K562 treated with DMSO at 1 percent for 12 hours (cell line): ENCODE data around the gene ALAD. TPM values are rescaled to one million over a fixed set of nuclear protein-coding genes. Genes with fewer than 3 reads are reported as not detected.

Experiments
- total RNA-seq: library from RNA; unstranded; fragments of 300-600 nt; gene quantifications from 2 replicates; pipeline ENCODE4 v1.2.3, GENCODE V29; 2022; ENCODE audit not compliant: insufficient read depth

The ALAD gene
- total RNA-seq = 24.0 and 59.9 TPM in 2 replicates

DNA sequence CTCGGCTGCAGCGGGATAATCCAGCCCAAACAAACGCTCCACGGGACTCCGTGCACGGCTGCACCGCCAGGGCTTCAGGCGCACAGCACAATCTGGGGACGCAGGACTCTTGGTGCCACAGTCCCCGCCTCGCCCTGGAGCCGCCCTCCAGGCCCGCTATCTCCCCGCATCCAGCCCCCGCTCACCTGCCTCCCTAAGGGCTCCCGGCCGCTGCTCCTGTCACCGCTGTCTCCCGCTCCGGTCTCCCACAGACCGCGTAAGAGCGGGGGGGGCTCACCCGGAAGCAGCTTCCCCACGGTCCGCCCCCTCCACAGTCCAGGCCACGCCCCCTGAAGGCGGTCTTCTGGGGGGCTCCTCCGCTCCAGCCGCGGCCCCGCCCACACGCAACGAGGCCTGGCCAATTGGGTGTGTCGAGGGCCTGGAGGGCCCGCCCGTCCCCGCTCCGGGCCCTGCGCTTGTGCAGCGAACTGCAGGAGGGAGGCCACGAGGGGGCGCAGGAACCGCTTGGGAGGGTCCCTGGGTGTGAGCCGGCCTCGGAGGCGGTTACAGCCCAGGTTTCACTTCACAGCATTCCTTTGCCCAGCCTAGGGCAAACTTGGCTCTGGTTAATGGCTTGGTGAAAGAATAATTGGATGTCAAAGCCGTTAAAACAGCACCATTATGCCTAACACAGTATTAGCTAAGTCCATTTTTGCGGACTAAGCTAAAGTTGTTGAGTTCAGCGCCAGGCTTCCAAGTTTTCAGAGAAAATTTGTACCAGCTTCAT lies at the start of gene ALAD:
ALAD (minus strand) TSS at position 258 of the 766 bp plus-strand sequence. CDS start 7,725 bp downstream, outside the sequence.

DNA sequence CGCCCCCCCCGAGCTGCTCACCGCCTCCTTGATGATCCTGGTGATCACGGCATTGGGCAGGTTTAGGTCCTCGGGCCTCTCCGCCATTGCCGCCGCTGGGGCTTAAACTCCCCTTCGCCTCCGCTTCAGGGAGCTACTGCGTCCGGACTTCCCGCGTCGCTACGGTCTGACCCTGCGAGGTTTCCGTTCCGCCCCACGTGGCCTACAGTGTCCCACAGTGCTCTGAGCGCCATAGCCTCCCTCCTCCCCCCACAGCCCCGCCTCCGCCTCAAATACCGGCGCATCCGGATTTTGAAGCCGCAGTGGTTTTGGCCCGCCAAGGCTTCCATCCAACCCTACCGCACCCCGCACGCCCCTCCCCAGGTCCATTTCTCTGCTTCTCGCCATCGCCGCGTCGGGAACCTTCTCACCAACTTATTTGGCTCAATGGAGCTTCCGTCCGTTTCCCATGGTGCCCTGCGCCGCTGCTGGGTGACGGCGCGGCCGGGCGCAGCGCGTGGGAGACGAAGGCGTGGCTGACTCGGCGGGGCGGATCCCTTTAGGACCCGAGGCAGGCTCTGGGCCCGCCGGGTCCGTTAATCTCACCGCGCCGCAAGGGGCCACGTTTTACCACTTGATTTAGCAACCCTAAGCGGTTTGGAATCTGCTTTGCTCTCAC lies 9.3 kb upstream of the ALAD start, which contains the start of the genes C9orf43 and POLE3:
C9orf43 (plus strand) TSS at position 541 of the 658 bp plus-strand sequence. CDS start 2,747 bp downstream, outside the sequence.
POLE3 (minus strand) TSS at position 469 of the 658 bp plus-strand sequence; CDS start at position 87, 382 bp downstream.

DNA sequence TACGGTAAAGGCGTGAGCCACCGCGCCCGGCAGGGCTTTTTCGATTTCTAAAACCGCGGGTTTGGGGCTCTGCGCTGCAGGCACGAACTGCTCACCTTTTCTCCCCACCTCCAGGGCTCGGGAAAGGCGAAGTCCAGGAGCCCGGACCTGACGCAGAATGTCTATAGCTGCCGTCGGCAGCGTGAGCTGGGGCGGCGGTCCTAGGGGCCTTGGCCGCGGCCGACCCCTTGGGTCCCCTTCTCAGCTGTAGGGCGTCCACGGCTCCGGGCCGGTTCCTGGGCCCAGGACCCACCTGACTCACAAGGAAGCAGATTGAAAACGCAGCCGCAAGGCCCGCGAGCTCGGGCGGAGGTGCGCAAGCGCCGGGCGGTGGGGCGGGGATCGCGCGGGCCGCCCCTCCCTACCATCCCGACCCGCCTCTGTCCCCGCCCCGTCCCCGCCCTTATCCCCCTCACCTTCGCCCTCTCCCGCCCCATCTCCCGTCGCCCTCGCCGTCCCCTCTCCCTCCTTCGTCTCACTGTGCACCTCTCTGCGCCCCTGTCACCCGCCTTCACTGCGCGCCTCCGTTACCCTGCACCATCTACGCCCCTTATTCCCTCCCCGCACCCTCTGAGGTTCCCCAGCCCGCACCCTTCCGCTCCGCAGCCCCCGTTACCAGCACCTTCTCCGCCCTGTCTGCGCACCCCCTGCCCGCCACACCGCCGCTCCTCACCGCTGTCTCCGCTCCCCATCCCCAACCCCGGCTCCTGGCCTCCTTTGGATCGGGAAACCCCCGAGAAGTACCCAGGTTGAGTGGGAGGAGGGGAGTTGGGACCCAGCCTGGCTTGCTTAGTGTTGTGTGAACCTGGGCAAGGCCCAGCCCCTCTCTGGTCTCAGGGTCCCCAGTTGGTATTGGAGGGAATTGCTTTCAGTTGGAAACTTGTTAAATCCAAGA lies 24.2 kb downstream of the ALAD start, which contains the start of gene HDHD3:
HDHD3 (minus strand) TSS at position 353 of the 934 bp plus-strand sequence. CDS start 2,632 bp downstream, outside the sequence.

DNA sequence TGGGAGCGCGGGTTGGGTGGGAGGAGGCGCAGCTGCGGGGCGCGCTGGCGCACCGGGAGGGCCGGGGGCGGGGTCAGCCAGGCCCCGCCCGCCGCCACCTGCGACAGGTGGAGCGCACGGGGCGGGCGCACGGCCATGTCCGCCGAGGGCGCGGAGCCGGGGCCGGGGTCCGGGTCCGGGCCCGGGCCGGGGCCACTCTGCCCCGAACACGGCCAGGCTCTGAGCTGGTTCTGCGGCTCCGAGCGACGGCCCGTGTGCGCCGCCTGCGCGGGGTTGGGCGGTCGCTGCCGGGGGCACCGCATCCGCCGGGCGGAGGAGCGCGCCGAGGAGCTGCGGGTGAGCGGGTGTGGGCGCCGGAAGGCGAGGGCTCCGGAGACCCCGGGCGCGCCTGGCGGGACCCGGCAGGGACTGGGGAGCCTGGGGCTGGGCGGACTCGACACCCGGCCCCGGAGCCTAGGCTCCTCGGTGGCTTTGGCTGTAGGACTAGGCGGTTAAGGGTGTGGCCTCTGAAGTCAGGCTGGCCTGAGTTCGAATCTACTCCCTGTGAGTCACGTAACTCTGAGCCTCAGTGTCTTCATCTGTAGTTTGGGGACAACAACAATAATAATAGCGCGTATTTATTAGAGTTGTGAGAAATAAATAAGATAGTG lies 51.5 kb downstream of the ALAD start, which contains the start of gene BSPRY:
BSPRY (plus strand) TSS at position 97 of the 650 bp plus-strand sequence; CDS start at position 136, 39 bp downstream.

DNA sequence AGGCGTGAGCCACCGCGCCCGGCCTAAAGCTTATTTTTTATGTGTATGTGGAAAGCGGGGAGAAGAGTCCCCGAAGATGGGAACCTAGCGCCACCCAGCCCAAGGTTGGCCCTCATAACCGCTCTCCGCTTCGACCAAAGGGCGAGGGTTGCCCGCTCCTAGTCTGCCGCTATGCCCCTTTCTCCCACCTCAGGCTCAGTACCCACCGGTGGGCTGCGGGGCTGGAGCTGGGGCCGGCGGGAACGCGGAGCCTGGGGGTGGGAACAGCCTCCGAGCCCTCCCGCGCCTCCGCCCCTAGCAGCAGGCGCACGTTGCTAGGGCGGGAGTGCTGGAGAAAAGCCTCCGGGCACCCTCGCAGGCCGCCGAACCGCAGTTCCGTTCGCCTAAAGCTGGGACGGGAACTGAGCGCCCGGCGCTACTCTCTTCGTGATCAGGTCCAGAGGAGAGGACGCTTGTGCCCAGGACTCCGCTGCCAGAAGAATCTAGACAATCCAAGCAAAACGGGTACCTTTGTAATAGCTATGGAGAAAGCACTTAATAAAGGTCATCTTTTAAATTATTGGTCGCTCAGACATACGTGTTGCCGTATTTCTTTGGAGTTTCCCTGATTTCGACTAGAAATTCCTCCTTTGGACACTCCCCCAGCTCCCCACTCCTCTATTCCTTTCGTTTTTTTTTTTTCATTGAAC lies 60.9 kb downstream of the ALAD start, which contains the start of gene WDR31:
WDR31 (minus strand) TSS at position 265 of the 689 bp plus-strand sequence. CDS start 8,253 bp downstream, outside the sequence.

Other genes with a start within 250 kb of the ALAD start
- gene FKBP15, start 180.0 kb downstream of the ALAD start, total RNA-seq = 5.7 and 17.8 TPM in 2 replicates
- gene SLC31A1, start 179.7 kb downstream of the ALAD start, total RNA-seq = 18.8 and 55.7 TPM in 2 replicates
- 29.7 and 31.8 TPM in 2 replicates for gene CDC26, start 125.7 kb downstream of the ALAD start, total RNA-seq
- 14.3 and 29.1 TPM in 2 replicates for gene PRPF4, start 125.6 kb downstream of the ALAD start, total RNA-seq
- 0.53 TPM in 1 of 2 replicates, not detected in the other for gene RNF183, start 97.9 kb downstream of the ALAD start, total RNA-seq
- 1.4 and 5.8 TPM in 2 replicates for gene WDR31, start 61.0 kb downstream of the ALAD start, total RNA-seq
- gene BSPRY, start 51.7 kb downstream of the ALAD start, total RNA-seq = 0.97 and 1.1 TPM in 2 replicates
- 43.8 and 46.9 TPM in 2 replicates for gene HDHD3, start 24.3 kb downstream of the ALAD start, total RNA-seq
- 51.2 and 78.7 TPM in 2 replicates for gene POLE3, start 9.4 kb upstream of the ALAD start, total RNA-seq
- gene C9orf43, start 9.5 kb upstream of the ALAD start, total RNA-seq = 0.41 TPM in 1 of 2 replicates, not detected in the other
- gene RGS3, start 62.4 kb upstream of the ALAD start, total RNA-seq = 5.6 and 8.1 TPM in 2 replicates